ENCODE data around the gene TBC1D3G.
"Not testable (repeated sequence)": the region's sequence is repeated elsewhere in the genome, so short reads cannot be mapped to it uniquely, and the experiment has no call there.

DNA sequence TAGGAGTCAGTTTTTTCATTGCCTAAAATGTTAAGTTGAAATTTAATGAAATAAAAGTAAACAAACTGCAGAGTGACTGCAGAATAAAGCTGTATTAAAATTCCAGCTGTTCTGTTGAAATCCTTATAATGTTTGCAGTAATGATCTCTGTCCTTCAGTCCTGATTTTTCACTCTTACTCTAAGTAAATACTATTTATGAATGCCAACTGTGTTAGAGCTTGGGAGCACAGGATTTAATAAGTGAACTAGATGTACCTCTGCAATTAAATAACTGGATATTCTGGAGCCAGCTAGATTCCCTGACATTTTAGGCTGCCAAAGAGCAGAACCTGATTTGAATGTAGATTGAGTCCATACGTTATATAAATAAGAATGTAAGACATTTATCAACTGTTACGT is 7.9 kb upstream of the TBC1D3G start:
- TF ChIP-seq CTCF (IDR thresholded peaks at IDR 0.05); SP1 (CRISPR knock-in tag; conservative IDR thresholded peaks at IDR 0.05); NR3C1 (CRISPR knock-in tag; conservative IDR thresholded peaks at IDR 0.05; ENCODE audit: low read depth); STAT6 (CRISPR knock-in tag; conservative IDR thresholded peaks at IDR 0.05; ENCODE audit: low read depth); SMAD3 (CRISPR knock-in tag; IDR thresholded peaks at IDR 0.05; ENCODE audit: borderline replicate concordance); ZNF121 (CRISPR knock-in tag; IDR thresholded peaks at IDR 0.05); USF1 (CRISPR knock-in tag; IDR thresholded peaks at IDR 0.05); NR2C2 (CRISPR knock-in tag; IDR thresholded peaks at IDR 0.05); CREM (CRISPR knock-in tag; IDR thresholded peaks at IDR 0.05): not testable (repeated sequence)
- TF ChIP-seq, protein P1, sequence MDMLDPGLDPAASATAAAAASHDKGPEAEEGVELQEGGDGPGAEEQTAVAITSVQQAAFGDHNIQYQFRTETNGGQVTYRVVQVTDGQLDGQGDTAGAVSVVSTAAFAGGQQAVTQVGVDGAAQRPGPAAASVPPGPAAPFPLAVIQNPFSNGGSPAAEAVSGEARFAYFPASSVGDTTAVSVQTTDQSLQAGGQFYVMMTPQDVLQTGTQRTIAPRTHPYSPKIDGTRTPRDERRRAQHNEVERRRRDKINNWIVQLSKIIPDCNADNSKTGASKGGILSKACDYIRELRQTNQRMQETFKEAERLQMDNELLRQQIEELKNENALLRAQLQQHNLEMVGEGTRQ (CRISPR knock-in tag; IDR thresholded peaks at IDR 0.05), result not testable (repeated sequence)
- TF ChIP-seq, protein P2, sequence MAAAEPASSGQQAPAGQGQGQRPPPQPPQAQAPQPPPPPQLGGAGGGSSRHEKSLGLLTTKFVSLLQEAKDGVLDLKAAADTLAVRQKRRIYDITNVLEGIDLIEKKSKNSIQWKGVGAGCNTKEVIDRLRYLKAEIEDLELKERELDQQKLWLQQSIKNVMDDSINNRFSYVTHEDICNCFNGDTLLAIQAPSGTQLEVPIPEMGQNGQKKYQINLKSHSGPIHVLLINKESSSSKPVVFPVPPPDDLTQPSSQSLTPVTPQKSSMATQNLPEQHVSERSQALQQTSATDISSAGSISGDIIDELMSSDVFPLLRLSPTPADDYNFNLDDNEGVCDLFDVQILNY (CRISPR knock-in tag; IDR thresholded peaks at IDR 0.05), result not testable (repeated sequence)
- TF ChIP-seq, protein P3, sequence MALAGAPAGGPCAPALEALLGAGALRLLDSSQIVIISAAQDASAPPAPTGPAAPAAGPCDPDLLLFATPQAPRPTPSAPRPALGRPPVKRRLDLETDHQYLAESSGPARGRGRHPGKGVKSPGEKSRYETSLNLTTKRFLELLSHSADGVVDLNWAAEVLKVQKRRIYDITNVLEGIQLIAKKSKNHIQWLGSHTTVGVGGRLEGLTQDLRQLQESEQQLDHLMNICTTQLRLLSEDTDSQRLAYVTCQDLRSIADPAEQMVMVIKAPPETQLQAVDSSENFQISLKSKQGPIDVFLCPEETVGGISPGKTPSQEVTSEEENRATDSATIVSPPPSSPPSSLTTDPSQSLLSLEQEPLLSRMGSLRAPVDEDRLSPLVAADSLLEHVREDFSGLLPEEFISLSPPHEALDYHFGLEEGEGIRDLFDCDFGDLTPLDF (CRISPR knock-in tag; IDR thresholded peaks at IDR 0.05), result not testable (repeated sequence)

All from WTC11 (cell line).